GM21515 (cell line): ENCODE results near the gene MANSC4.
"Not testable (repeated sequence)": the region's sequence is repeated elsewhere in the genome, so short reads cannot be mapped to it uniquely, and the experiment has no call there.

ENCODE experiments used
- ATAC-seq: cut with Tn5 transposase; IDR thresholded peaks from one replicate; pipeline ENCODE4 v1.9.1; 2021; ENCODE audit not compliant: unreplicated experiment

The MANSC4 gene

DNA sequence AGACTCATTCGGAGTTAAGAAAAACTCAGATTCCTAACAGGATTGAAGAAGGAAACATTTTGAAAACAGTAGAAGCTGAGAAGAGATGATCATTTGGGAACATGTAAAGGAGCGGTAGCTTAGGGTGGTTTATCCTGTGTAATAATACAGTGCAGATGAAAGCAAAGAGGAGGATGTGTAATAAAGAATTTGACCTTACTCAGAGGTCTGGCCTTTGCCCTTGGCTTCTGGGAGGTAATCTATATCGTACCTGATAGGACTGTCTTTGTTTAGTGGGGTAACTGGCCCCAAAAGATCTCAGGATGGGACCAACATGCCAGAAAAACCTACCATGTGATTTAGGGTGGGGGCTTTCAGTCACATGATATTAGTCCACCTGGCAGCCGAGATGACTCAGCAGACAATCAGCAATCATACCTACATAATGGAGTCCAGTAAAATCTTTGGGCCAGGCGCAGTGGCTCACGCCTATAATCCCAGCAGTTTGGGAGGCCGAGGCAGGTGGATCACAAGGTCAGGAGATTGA, 23.3 kb downstream of the MANSC4 start:
- no peak for ATAC-seq

DNA sequence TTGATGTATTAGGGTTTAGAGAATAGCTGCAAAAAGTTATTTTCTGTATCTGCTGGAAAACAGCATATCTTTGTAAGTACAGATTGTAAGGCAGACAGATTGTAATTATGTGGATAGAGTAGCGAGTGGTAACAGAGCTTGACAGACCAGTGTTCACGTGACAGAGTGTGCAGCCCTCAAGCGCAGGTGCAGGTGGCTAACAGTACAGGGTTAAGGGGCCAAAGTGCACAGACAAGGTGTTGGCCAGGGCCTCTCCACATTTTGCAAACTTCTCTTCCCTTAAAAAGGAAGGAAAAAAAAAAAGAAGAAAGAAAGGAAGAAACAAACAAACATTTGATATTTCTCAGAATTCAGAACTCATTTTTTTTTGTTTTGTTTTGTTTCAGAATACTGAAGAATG, 25.2 kb downstream of the MANSC4 start:
- ATAC-seq, result no peak

DNA sequence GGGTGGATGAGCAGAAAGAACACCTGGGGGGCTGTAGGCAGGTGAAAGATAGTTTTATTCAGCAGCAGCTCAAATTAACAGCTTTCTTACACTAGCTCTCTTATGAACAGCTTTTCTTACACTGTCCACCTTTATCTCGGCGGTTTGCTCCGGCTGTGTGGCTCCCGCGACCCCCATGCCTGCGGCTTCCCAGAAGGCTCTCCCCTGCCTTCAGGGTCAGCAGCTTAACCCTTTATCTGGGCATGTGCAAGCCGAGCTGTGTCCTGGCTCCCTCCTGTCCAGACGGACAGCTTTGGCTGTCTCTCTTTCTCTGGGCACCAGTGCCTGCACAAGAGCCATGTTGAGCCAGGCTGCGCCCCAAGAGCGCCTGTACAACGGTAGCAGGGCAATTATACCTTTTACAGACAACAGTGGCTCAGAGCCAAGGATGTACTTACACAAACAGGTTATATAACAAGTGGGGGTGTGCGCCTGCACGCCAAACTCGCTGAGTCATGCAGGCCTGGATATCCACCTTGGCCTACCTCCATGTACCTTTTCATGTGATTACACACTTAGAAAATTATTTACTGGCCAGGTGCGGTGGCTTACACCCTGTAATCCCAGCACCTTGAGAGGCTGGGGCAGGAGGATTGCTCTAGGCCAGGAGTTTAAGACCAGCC, 28.5 kb downstream of the MANSC4 start:
- ATAC-seq, result no peak

- no peak for ATAC-seq
Observed at GRCh38 chr12:27747111-27747820, 32.8 kb downstream of the MANSC4 start.

- not testable (repeated sequence) for ATAC-seq
Observed at GRCh38 chr12:27745734-27746133, 34.3 kb downstream of the MANSC4 start.

DNA sequence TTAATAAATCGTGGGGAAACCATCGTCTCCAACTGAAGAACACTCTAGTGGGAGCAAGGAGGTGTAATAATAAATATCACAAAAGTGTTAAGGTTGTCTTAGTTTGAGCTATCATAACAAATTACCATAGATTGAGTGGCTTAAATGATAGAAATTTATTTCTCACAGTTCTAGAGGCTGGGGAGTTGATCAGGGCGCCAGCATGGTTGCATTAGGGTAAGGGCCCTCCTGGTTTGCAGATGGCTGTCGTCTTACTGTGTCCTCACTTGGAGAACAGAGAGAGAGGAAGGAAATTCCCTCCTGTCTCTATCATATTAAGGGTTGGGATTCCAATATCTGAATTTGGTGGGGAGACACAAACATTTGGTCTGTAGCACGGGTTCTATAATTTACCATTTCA, 36.4 kb downstream of the MANSC4 start:
- no peak for ATAC-seq

GRCh38 chr12:27734321-27734720, 45.7 kb downstream of the MANSC4 start:
- not testable (repeated sequence) for ATAC-seq

GRCh38 chr12:27733791-27734190, 46.2 kb downstream of the MANSC4 start:
- no peak for ATAC-seq

GRCh38 chr12:27733052-27733656, 46.9 kb downstream of the MANSC4 start:
- no peak for ATAC-seq

DNA sequence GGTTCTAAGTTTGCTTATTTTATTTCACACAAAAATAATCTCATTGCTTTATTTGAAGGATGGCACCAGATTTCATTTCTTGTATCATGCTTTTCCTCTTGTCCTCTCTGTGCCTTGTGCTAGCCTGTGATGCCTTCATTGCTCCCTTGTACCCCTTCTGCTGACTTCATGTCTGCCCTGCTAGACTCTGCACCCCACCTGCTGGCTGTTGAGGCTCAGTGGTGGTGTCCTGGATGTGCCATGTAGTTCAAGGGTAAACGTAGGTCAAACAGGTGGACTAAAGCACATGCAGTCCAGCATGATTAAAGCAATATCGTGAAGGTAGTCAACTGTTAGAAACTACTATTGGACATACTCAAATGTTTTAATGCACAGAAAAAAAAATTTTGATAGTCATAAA, 47.8 kb downstream of the MANSC4 start:
- ATAC-seq, result no peak

GRCh38 chr12:27730097-27730588, 49.9 kb downstream of the MANSC4 start:
- no peak for ATAC-seq

DNA sequence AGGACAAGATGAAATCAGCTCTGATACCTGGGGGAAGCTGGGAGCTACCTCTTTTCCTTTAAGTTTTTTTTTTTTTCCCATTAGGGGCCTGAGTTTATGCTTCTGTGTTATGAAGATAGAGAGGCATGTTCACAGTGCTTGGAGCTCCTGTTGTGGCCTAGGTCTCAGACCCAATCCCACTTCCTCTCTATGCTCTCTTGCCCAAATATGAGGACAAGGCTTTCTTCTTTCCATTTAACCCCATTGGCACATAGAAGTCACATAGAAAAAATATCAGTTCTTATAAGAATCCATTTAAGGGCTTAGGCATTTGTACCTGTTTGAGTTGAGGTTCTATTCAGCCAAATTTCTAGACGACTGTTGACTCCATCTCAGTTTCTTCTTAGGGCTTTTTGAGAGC, 56.8 kb downstream of the MANSC4 start:
- ATAC-seq, result no peak
